ENCODE results near the gene PLPP6. TPM values are rescaled to one million over a fixed set of nuclear protein-coding genes. Genes with fewer than 3 reads are reported as not detected.

The PLPP6 gene
- polyA plus RNA-seq, 1 donor from 2014 or later, result 26.3 TPM

GRCh38 chr9:4662989-4663792 lies 1.1 kb downstream of the PLPP6 start:
- Histone ChIP-seq H3K9me3 (ENCODE audit: low read length) (no peaks in the 10 kb centered on the region), H3F3A (ENCODE audit: insufficient read depth, low read length, poor library complexity, severe bottlenecking) (no peaks in the 10 kb centered on the region), H2AFZ (ENCODE audit: low read depth, low read length) (peak overlapping the region; percentile 78), H3K9ac (ENCODE audit: low read length) (peak overlapping the region; percentile 84), H4K20me1 (ENCODE audit: insufficient read depth) (no peaks in the 10 kb centered on the region), H3K36me3 (ENCODE audit: insufficient read depth, low read length) (no peaks in the 10 kb centered on the region), H3K79me2 (replicated peaks; ENCODE audit: insufficient read depth, low read length) (no peaks in the 10 kb centered on the region), H3K4me2 (ENCODE audit: low read length) (peak overlapping the region; percentile 94), H3K9me2 (ENCODE audit: insufficient read depth, low read length) (no peaks in the 10 kb centered on the region), H3K27me3 (ENCODE audit: insufficient read depth, low read depth, low read length) (no peaks in the 10 kb centered on the region), H3K27ac (ENCODE audit: low read length) (peak overlapping the region; percentile 42), H3K4me3 (ENCODE audit: low read length) (peak overlapping the region; percentile 98)
- TF ChIP-seq, protein P1, sequence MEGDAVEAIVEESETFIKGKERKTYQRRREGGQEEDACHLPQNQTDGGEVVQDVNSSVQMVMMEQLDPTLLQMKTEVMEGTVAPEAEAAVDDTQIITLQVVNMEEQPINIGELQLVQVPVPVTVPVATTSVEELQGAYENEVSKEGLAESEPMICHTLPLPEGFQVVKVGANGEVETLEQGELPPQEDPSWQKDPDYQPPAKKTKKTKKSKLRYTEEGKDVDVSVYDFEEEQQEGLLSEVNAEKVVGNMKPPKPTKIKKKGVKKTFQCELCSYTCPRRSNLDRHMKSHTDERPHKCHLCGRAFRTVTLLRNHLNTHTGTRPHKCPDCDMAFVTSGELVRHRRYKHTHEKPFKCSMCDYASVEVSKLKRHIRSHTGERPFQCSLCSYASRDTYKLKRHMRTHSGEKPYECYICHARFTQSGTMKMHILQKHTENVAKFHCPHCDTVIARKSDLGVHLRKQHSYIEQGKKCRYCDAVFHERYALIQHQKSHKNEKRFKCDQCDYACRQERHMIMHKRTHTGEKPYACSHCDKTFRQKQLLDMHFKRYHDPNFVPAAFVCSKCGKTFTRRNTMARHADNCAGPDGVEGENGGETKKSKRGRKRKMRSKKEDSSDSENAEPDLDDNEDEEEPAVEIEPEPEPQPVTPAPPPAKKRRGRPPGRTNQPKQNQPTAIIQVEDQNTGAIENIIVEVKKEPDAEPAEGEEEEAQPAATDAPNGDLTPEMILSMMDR (IDR thresholded peaks at IDR 0.05; ENCODE audit: poor library complexity, severe bottlenecking), result no peak
- no peak for TF ChIP-seq RAD21 (conservative IDR thresholded peaks at IDR 0.05)
- no peak for TF ChIP-seq EZH2 (IDR thresholded peaks at IDR 0.05; ENCODE audit: borderline replicate concordance, insufficient read depth, low read length, poor library complexity, severe bottlenecking)
- TF ChIP-seq, protein P2, sequence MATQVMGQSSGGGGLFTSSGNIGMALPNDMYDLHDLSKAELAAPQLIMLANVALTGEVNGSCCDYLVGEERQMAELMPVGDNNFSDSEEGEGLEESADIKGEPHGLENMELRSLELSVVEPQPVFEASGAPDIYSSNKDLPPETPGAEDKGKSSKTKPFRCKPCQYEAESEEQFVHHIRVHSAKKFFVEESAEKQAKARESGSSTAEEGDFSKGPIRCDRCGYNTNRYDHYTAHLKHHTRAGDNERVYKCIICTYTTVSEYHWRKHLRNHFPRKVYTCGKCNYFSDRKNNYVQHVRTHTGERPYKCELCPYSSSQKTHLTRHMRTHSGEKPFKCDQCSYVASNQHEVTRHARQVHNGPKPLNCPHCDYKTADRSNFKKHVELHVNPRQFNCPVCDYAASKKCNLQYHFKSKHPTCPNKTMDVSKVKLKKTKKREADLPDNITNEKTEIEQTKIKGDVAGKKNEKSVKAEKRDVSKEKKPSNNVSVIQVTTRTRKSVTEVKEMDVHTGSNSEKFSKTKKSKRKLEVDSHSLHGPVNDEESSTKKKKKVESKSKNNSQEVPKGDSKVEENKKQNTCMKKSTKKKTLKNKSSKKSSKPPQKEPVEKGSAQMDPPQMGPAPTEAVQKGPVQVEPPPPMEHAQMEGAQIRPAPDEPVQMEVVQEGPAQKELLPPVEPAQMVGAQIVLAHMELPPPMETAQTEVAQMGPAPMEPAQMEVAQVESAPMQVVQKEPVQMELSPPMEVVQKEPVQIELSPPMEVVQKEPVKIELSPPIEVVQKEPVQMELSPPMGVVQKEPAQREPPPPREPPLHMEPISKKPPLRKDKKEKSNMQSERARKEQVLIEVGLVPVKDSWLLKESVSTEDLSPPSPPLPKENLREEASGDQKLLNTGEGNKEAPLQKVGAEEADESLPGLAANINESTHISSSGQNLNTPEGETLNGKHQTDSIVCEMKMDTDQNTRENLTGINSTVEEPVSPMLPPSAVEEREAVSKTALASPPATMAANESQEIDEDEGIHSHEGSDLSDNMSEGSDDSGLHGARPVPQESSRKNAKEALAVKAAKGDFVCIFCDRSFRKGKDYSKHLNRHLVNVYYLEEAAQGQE (IDR thresholded peaks at IDR 0.05; ENCODE audit: borderline replicate concordance), result no peak

- Histone ChIP-seq H3K36me3 (ENCODE audit: insufficient read depth, low read length) (no peaks in the 10 kb centered on the region), H3F3A (ENCODE audit: insufficient read depth, low read length, poor library complexity, severe bottlenecking) (no peaks in the 10 kb centered on the region), H3K27me3 (ENCODE audit: insufficient read depth, low read depth, low read length) (no peaks in the 10 kb centered on the region), H3K4me3 (ENCODE audit: low read length) (peak overlapping the region; percentile 98), H3K4me2 (ENCODE audit: low read length) (peak overlapping the region; percentile 94), H3K9me3 (ENCODE audit: low read length) (no peaks in the 10 kb centered on the region), H2AFZ (ENCODE audit: low read depth, low read length) (no peak overlapping the region), H3K79me2 (replicated peaks; ENCODE audit: insufficient read depth, low read length) (no peaks in the 10 kb centered on the region), H3K9ac (ENCODE audit: low read length) (no peak overlapping the region), H3K27ac (ENCODE audit: low read length) (no peak overlapping the region), H4K20me1 (ENCODE audit: insufficient read depth) (no peaks in the 10 kb centered on the region), H3K9me2 (ENCODE audit: insufficient read depth, low read length) (no peaks in the 10 kb centered on the region)
- no peak for TF ChIP-seq TAF1 (IDR thresholded peaks at IDR 0.05; ENCODE audit: low read depth)
- no peak for TF ChIP-seq RAD21 (conservative IDR thresholded peaks at IDR 0.05)
- TF ChIP-seq EP300 (conservative IDR thresholded peaks at IDR 0.05; ENCODE audit: poor library complexity, severe bottlenecking), result no peak
- TF ChIP-seq, protein P2 (IDR thresholded peaks at IDR 0.05; ENCODE audit: borderline replicate concordance), result no peak
- TF ChIP-seq MXI1 (conservative IDR thresholded peaks at IDR 0.05; ENCODE audit: poor library complexity, severe bottlenecking), result no peak
- TF ChIP-seq, protein P1 (IDR thresholded peaks at IDR 0.05; ENCODE audit: poor library complexity, severe bottlenecking), result no peak
- no peak for TF ChIP-seq SMC3 (conservative IDR thresholded peaks at IDR 0.05; ENCODE audit: poor library complexity)
- no peak for TF ChIP-seq POLR2AphosphoS5 (IDR thresholded peaks at IDR 0.05)
- no peak for TF ChIP-seq EZH2 (IDR thresholded peaks at IDR 0.05; ENCODE audit: borderline replicate concordance, insufficient read depth, low read length, poor library complexity, severe bottlenecking)
These were observed 1.9 kb downstream of the PLPP6 start for GRCh38 chr9:4663956-4664355.
